ENCODE results near the gene PPP1R7.

PPP1R7 gene

GRCh38 chr2:241120440-241120839 is 29.8 kb upstream of the PPP1R7 start:
- no peak for DNase-seq (ENCODE audit: low read depth in 2 of 2)

GRCh38 chr2:241121008-241121407 is 29.3 kb upstream of the PPP1R7 start:
- DNase-seq (ENCODE audit: low read depth in 2 of 2) = no peak

- no peak for DNase-seq (ENCODE audit: low read depth in 2 of 2)
Observed at GRCh38 chr2:241122376-241123002, 27.8 kb upstream of the PPP1R7 start.

- DNase-seq (ENCODE audit: low read depth in 2 of 2) = no peak
Observed at GRCh38 chr2:241123816-241124536, 26.3 kb upstream of the PPP1R7 start.

- no peak for DNase-seq (ENCODE audit: low read depth in 2 of 2)
Observed at GRCh38 chr2:241125626-241126025, 24.6 kb upstream of the PPP1R7 start.

GRCh38 chr2:241126201-241126611 is 24.1 kb upstream of the PPP1R7 start:
- DNase-seq (ENCODE audit: low read depth in 2 of 2) = no peak

- DNase-seq (ENCODE audit: low read depth in 2 of 2) = no peak
Observed at GRCh38 chr2:241126771-241127202, 23.5 kb upstream of the PPP1R7 start.

GRCh38 chr2:241128266-241128665 is 22.0 kb upstream of the PPP1R7 start:
- DNase-seq (ENCODE audit: low read depth in 2 of 2) = no peak

- no peak for DNase-seq (ENCODE audit: low read depth in 2 of 2)
Observed at GRCh38 chr2:241129086-241129871, 21.0 kb upstream of the PPP1R7 start.

GRCh38 chr2:241130316-241130715 is 20.0 kb upstream of the PPP1R7 start:
- DNase-seq (ENCODE audit: low read depth in 2 of 2) = no peak

- DNase-seq (ENCODE audit: low read depth in 2 of 2) = no peak
Observed at GRCh38 chr2:241131531-241131930, 18.7 kb upstream of the PPP1R7 start.

GRCh38 chr2:241132538-241133435 is 17.5 kb upstream of the PPP1R7 start:
- no peak for DNase-seq (ENCODE audit: low read depth in 2 of 2)

GRCh38 chr2:241133436-241133820 is 16.8 kb upstream of the PPP1R7 start:
- DNase-seq (ENCODE audit: low read depth in 2 of 2) = no peak

- DNase-seq (ENCODE audit: low read depth in 2 of 2) = no peak
Observed at GRCh38 chr2:241134711-241135110, 15.6 kb upstream of the PPP1R7 start.

- DNase-seq (ENCODE audit: low read depth in 2 of 2) = no peak
Observed at GRCh38 chr2:241135737-241136136, 14.5 kb upstream of the PPP1R7 start.

GRCh38 chr2:241136191-241136590 is 14.1 kb upstream of the PPP1R7 start:
- DNase-seq (ENCODE audit: low read depth in 2 of 2) = no peak

- no peak for DNase-seq (ENCODE audit: low read depth in 2 of 2)
Observed at GRCh38 chr2:241136661-241137260, 13.5 kb upstream of the PPP1R7 start.

GRCh38 chr2:241137276-241138190 is 12.7 kb upstream of the PPP1R7 start:
- no peak for DNase-seq (ENCODE audit: low read depth in 2 of 2)

GRCh38 chr2:241138471-241138870 is 11.8 kb upstream of the PPP1R7 start:
- DNase-seq (ENCODE audit: low read depth in 2 of 2) = no peak
